Activated CD8-positive, alpha-beta T cell treated with anti-CD3 and anti-CD28 coated beads for 36 hours (primary cell): Measurements from ENCODE around the gene RPL5. TPM values are rescaled to one million over a fixed set of nuclear protein-coding genes. Genes with fewer than 3 reads are reported as not detected.
A peak's percentile ranks its signal among the peaks of the same experiment; 100 is the strongest.

Experiments
- ATAC-seq: fragments of 200-7000 bp; cut with Tn5 transposase; one replicate; pipeline ENCODE4 v1.10.0; 2021; ENCODE audit warnings: mild to moderate bottlenecking, moderate library complexity
- CTCF ChIA-PET: fragments of 350-600 bp; sonication (Branson Sonifier 250); formaldehyde crosslinking; loops from one replicate; lab custom pipeline; 2021; ENCODE audit warnings: antibody characterized with exemption; lab: Charles Lee
- POLR2A ChIA-PET: fragments of 350-600 bp; sonication (Branson Sonifier 250); formaldehyde crosslinking; loops from one replicate; lab custom pipeline; 2021; ENCODE audit warnings: antibody characterized with exemption; lab: Charles Lee
- DNase-seq: peaks from one replicate; pipeline ENCODE4 v3.0.0-alpha.2; 2020
- H3K27ac Mint-ChIP-seq: one replicate; pipeline ENCODE4 v1.8.0; 2021; ENCODE audit warnings: mild to moderate bottlenecking, mixed read lengths
- H3K27me3 Mint-ChIP-seq: one replicate; pipeline ENCODE4 v1.8.0; 2021; ENCODE audit warnings: mixed read lengths
- H3K36me3 Mint-ChIP-seq: one replicate; pipeline ENCODE4 v1.8.0; 2021; ENCODE audit warnings: low read depth, mixed read lengths
- H3K4me1 Mint-ChIP-seq: one replicate; pipeline ENCODE4 v1.8.0; 2021; ENCODE audit warnings: low read depth, mixed read lengths
- H3K4me3 Mint-ChIP-seq: one replicate; pipeline ENCODE4 v1.8.0; 2021; ENCODE audit warnings: mild to moderate bottlenecking, moderate library complexity, mixed read lengths
- H3K9me3 Mint-ChIP-seq: one replicate; pipeline ENCODE4 v1.8.0; 2021; ENCODE audit warnings: mixed read lengths
- intact Hi-C: fragments of 100-400 bp; cut with micrococcal nuclease; formaldehyde crosslinking; loops from one replicate; pipeline ENCODE4 v1.10.0; 2022
- total RNA-seq, 2 experiments: library from RNA; stranded (reverse); gene quantifications; one replicate each; pipeline ENCODE4 v1.2.3, GENCODE V29; 2021
- TF ChIP-seq, protein P1 (sequence below): fragments of 200-600 bp; IDR thresholded peaks from one replicate; pipeline ENCODE4 v1.8.0; 2022; ENCODE audit warnings: antibody characterized with exemption, mild to moderate bottlenecking

Gene RPL5
- total RNA-seq, 2 experiments from 2014 or later: 1,782 to 1,792 TPM

DNA sequence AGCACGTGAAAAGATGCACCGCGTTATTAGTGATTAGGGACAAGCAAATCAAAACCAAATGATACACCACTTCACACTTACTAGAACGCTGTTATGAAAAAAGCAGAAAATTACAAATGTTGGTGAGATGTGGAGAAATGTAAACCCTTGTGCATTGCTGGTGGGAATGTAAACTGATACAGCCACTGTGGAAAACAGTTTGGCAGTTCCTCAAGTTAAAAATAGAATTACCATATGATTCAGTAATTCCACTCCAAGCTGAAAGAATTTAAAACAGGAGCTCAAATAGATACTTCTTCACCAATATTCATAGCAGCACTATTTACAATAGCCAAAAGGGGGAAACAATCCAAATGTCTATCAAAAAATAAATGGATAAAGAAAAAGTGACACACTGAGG lies 36.7 kb upstream of the RPL5 start:
- intact Hi-C loops: no loop called here
- CTCF ChIA-PET: interaction anchor here (1.2 to 1.5 kb wide), 2 partner anchors 9 to 13 kb away, joined by 3 to 4 read pairs; partner anchors contain the start of gene EVI5
- POLR2A ChIA-PET: interaction anchor here (1.0 kb wide), 1 partner anchor 37 kb away, joined by 3 read pairs; the partner anchor contains the start of gene RPL5
- Mint-ChIP-seq H3K27ac (no peak overlapping the region), H3K27me3 (peaks cover 34% of the 10 kb centered on the region), H3K9me3 (no peaks in the 10 kb centered on the region), H3K4me1 (peaks cover 2% of the 10 kb centered on the region), H3K4me3 (no peak overlapping the region), H3K36me3 (no peaks in the 10 kb centered on the region)
- no peak for ATAC-seq
- TF ChIP-seq, protein P1, sequence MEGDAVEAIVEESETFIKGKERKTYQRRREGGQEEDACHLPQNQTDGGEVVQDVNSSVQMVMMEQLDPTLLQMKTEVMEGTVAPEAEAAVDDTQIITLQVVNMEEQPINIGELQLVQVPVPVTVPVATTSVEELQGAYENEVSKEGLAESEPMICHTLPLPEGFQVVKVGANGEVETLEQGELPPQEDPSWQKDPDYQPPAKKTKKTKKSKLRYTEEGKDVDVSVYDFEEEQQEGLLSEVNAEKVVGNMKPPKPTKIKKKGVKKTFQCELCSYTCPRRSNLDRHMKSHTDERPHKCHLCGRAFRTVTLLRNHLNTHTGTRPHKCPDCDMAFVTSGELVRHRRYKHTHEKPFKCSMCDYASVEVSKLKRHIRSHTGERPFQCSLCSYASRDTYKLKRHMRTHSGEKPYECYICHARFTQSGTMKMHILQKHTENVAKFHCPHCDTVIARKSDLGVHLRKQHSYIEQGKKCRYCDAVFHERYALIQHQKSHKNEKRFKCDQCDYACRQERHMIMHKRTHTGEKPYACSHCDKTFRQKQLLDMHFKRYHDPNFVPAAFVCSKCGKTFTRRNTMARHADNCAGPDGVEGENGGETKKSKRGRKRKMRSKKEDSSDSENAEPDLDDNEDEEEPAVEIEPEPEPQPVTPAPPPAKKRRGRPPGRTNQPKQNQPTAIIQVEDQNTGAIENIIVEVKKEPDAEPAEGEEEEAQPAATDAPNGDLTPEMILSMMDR: no peak
- DNase-seq: no peak

GRCh38 chr1:92797297-92797696 lies 34.5 kb upstream of the RPL5 start:
- POLR2A ChIA-PET: no interaction called here
- ATAC-seq (no peak), DNase-seq (no peak)
- TF ChIP-seq, protein P1: no peak
- H3K36me3 Mint-ChIP-seq: no peaks in the 10 kb centered on the region
- H3K27me3 Mint-ChIP-seq: peaks cover 25% of the 10 kb centered on the region
- CTCF ChIA-PET: no interaction called here
- no peaks in the 10 kb centered on the region for H3K4me1 Mint-ChIP-seq
- H3K9me3 Mint-ChIP-seq: no peaks in the 10 kb centered on the region
- intact Hi-C loops: no loop called here
- H3K27ac Mint-ChIP-seq: no peak overlapping the region
- H3K4me3 Mint-ChIP-seq: no peak overlapping the region

GRCh38 chr1:92797961-92798360 lies 33.9 kb upstream of the RPL5 start:
- H3K27ac Mint-ChIP-seq: no peak overlapping the region
- no peaks in the 10 kb centered on the region for H3K4me1 Mint-ChIP-seq
- no peaks in the 10 kb centered on the region for H3K9me3 Mint-ChIP-seq
- peaks cover 22% of the 10 kb centered on the region for H3K27me3 Mint-ChIP-seq
- TF ChIP-seq, protein P1: no peak
- intact Hi-C loops: no loop called here
- ATAC-seq: no peak
- DNase-seq: no peak
- no peak overlapping the region for H3K4me3 Mint-ChIP-seq
- ChIA-PET POLR2A (no interaction called here), CTCF (interaction anchor here (0.6 to 0.8 kb wide), 2 partner anchors 8 to 480 kb away, joined by 4 read pairs; no protein-coding TSS in a partner anchor)
- H3K36me3 Mint-ChIP-seq: no peaks in the 10 kb centered on the region

GRCh38 chr1:92803140-92803887 lies 28.5 kb upstream of the RPL5 start:
- no peak overlapping the region for H3K27ac Mint-ChIP-seq
- TF ChIP-seq, protein P1: no peak
- ATAC-seq: no peak
- intact Hi-C loops: no loop called here
- ChIA-PET CTCF (interaction anchor here (2.5 kb wide), 1 partner anchor 15 kb away, joined by 10 read pairs; no protein-coding TSS in a partner anchor), POLR2A (interaction anchor here (0.7 kb wide), 1 partner anchor 271 kb away, joined by 3 read pairs; no protein-coding TSS in a partner anchor)
- H3K4me1 Mint-ChIP-seq: peaks cover 2% of the 10 kb centered on the region
- no peak for DNase-seq
- peaks cover 1% of the 10 kb centered on the region for H3K27me3 Mint-ChIP-seq
- no peaks in the 10 kb centered on the region for H3K36me3 Mint-ChIP-seq
- no peaks in the 10 kb centered on the region for H3K9me3 Mint-ChIP-seq
- no peak overlapping the region for H3K4me3 Mint-ChIP-seq

GRCh38 chr1:92804721-92805201 lies 27.1 kb upstream of the RPL5 start:
- intact Hi-C loops: no loop called here
- TF ChIP-seq, protein P1: no peak
- Mint-ChIP-seq H3K27ac (no peak overlapping the region), H3K36me3 (no peaks in the 10 kb centered on the region), H3K9me3 (no peaks in the 10 kb centered on the region), H3K4me1 (peaks cover 2% of the 10 kb centered on the region), H3K27me3 (peaks cover 1% of the 10 kb centered on the region), H3K4me3 (no peak overlapping the region)
- CTCF ChIA-PET: interaction anchor here (2.5 kb wide), 1 partner anchor 14 kb away, joined by 10 read pairs; no protein-coding TSS in a partner anchor
- DNase-seq: peak; percentile 18
- POLR2A ChIA-PET: no interaction called here
- peak; percentile 45 for ATAC-seq
